ENCODE measurements around the gene TMEM154.

TMEM154 gene

DNA sequence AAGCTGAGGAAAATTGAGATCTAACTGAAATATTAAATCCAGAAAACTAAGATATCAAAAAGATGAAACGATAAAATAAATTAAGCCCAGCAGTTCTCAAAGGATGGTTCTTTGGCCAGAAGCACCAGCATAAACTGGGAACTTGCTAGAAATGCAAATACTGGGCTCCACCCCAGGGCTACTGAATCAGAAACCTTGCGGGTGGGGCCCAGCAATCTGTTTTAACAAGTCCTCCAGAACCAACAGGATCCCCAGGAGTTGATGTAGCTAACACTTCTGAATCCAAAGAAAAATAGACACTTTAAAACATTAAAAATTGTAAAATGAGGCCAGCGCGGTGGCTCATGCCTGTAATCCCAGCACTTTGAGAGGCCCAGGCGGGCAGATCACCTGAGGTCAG lies 14.1 kb upstream of the TMEM154 start:
- DNase-seq, result no peak

GRCh38 chr4:152691761-152692160 lies 12.0 kb upstream of the TMEM154 start:
- no peak for DNase-seq

DNA sequence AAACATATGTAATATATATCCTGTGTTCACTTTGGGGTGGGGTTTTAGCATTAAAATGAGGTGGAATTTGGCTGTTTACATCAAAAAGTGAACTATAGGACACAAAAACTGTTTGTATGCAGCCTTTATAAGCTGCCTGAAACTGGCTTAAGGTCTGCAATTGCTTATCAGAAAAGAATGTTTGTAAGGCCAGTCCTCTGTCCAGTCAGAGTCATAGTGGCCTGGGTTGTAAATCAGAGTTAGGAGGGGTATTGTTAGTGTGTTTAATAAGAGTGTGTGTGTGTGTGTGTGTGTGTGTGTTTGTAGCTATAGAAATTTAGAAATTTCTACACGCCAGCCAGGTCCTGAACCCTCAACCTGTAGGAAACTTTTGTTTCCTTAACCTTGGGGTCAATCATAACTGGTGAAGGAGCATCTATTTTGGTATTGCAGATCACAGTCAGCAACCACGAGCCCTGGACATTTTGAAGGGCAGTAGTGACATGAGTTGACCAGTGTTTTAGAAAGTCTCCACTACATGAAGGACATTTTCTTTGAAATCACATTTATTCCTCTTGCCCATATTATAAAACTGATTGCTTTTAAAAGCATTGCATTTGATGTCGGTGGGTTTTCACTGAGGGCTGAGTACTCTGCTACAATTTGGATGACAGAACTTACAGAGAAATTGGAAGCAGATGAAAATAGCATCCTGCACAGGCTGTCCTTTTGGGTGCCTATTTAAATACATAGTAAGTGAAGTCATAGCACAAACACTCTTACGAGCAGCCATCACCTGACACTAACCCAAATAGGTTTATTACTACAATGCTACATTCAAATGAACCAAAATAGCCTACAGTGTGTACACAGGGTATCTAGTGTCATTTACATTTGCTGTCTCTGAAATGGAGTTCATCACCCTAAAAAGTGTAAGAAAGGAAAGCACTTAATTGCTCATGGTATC lies 11.2 kb upstream of the TMEM154 start:
- DNase-seq, result no peak

GRCh38 chr4:152689615-152690501 lies 10.1 kb upstream of the TMEM154 start:
- DNase-seq, result no peak

GRCh38 chr4:152687974-152688599 lies 8.3 kb upstream of the TMEM154 start:
- no peak for DNase-seq

GRCh38 chr4:152686452-152687013 lies 6.7 kb upstream of the TMEM154 start:
- no peak for DNase-seq

- no peak for DNase-seq
Observed at GRCh38 chr4:152684587-152684986, 4.8 kb upstream of the TMEM154 start.

DNA sequence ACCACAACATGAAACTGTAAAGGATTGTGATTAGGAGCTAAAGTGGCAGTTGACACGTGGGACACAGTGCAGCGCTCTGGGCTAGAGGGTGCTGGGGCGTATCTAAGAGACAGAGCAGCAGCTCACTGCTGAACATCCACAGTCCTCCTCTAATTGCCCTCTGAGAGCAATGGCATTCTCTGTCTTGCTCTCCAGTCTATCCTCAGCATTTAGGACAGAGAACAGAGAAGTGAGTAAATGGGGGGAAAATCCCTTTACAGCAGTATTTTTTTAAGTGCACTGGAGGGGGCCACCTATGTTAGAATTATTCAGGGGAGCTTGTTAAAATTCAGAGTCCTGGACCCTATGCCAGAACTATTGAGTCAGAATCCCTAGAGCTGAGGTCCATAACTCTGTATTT lies 4.2 kb upstream of the TMEM154 start:
- no peak for DNase-seq

GRCh38 chr4:152682143-152682941 lies 2.5 kb upstream of the TMEM154 start:
- DNase-seq, result no peak

GRCh38 chr4:152680988-152681603 lies 1.3 kb upstream of the TMEM154 start:
- no peak for DNase-seq

DNA sequence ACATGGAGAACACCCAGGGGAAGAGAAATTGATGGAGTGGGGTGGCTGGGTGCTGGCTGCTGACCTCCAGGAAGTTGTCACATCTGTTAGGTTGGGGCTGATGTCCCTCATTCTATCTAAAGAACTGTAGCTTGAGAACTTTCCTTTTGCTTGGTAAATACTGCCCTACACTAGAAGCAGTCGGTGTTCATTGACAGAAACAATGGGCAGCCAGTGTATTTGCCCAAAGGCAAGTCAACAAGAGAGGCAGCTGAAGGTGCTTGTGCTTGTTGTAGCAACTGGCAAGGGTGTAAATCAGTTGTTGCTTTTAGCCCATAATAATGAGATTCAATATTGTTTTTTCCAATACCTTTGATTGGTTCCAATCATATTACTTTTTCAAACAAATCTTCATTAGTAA lies 956 bp downstream of the TMEM154 start:
- no peak for DNase-seq

- no peak for DNase-seq
Observed at GRCh38 chr4:152677117-152677516, 2.7 kb downstream of the TMEM154 start.

- DNase-seq, result no peak
Observed at GRCh38 chr4:152676052-152676854, 3.5 kb downstream of the TMEM154 start.

DNA sequence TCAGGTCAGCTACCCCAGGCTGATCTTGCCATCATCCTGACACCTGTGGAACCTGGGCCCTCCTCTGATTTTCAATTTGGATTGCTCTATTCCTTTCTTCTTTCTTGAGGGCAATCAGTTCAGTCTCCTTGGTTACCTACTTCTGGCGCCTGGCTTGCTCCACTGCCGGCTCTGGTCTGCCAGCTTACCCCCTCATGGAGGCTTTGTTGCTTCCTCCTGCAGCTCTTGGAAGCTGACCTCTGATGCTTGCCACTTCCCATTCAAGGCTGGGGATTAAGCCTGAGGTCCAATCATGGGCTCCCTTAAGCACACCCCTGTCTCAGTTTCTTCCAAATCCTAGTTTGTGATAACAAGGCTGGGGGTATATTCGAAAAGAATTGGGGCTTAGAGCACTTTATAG lies 5.4 kb downstream of the TMEM154 start:
- DNase-seq, result no peak

DNA sequence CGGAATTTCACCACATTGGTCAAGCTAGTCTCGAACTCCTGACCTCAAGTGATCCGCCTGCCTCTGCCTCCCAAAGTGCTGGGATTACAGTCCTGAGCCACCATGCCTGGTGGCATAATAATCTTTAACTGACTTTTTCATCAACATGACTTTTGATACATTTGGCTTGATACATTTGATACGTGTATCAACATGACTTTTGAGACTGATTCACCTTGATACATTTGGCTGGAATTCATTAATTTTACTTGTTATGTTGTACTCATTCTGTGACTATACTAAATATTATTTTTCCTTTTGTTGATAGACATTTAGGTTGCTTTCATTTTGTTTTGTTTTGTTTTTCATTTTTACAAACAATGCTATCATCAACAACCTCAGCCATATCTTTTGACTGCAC lies 6.3 kb downstream of the TMEM154 start:
- DNase-seq, result no peak

DNA sequence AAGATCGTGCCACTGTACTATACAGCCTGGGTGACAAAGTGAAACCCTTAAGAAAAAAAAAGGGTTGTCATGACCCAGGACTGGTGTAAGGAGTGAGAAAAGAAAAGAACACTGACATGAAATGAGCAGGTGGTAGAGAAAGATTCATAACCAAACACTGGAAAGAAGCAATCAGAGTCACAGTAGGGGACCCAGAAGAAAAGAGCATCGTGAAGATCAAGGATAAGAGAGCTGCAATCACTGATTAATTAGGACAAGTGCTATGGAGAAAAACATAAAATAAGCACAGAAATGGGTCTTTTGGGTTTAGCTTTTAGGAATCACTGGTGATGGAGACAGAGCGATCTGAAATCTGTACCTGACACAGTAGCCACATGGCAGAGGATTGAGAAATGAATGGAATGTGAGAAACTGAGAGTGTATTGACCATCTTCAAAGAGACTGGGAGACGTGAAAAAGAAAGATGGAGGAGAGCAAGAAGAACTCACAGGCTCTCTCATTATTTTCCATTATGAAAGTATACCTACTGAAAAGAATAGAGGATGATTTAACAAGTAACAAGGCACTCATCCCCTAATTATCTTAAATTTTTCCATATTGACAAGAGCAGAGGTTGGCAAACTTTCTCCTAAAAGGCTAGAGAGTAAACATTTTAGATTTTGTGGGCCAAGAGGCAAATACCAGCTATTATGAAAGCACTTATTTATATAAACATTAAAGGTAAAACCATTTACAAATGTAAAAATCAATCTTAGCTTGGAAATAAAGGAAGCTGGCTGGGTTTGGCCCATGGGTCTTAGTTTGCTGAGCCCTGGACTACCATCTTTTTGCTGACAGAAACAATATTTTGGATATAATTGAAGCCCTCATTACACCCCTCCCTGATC lies 7.3 kb downstream of the TMEM154 start:
- DNase-seq, result no peak

DNA sequence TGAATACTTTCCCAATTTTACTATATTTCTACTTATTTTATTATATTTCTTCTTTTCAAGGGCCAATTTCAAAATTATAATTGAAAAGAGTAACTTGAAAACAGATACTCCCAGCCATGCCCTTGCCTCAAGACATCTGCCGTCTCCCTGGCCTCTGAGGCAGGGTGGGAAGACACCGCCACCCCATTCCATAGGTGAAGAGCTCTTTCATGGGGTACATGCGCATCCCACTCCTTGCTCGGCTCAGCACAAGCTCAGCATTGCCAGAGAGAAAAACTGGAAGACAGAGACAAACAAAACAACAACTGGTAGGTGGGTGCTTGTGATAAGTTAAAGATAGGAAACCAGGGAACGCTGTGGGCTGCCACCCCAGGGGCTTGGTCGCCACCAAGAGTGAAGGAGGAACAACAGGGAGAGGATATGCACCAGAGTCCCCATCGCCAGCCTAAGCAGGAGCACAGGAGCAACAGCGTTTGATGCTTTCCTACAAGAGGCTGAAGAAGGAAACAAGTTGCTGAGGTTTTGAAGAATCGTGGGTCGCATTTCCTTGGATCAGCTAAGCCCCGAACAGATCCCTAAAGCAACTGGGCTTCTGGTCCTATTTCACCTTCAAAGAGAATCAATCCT lies 11.3 kb downstream of the TMEM154 start:
- DNase-seq, result no peak

DNA sequence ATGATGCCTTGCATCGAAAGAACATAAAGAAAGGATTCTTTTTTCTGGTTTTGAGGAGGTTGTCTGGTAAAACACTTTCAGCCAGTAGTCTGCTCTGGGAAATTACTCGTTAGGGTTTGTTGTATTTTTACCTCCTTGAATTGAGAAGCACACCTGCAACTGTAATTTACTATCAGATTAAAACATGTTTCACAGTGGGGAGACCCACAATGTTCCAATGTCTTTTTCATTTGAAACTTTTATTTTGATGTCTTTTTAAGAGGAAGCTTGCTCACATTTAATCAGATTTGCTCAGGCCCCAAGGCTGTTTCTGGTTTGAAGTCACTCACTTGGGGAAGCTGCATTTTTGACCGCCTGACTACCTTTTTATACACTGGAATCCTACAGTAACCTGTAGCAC lies 12.0 kb downstream of the TMEM154 start:
- no peak for DNase-seq

DNA sequence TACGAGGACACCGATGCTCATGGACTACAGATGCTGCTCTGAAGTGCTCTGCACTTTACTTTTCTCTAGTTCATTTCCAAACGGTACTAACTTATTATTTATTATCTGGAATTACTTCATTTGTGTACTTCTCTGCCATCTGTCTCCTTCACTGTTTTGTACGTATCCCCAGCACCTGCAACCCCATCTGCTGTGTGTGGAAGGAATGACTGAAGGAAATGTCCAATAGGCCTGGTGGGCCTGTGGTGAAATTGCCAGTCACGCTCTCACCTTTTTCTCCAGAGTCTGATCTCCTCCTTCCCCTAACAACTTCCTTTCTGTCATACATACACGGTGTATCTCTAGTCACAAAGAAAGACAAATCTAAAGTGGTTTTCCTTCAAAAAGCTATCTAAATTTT lies 12.9 kb downstream of the TMEM154 start:
- no peak for DNase-seq
